Renal pelvis (tissue), 12 donors: ENCODE data around the gene FERMT1. TPM values are rescaled to one million over a fixed set of nuclear protein-coding genes. Genes with fewer than 3 reads are reported as not detected.

ENCODE experiments used
- DNase-seq: peaks from one replicate; pipeline ENCODE4 v3.0.0-alpha.2; 2013
- long read RNA-seq, 16 experiments: transcript quantifications; one replicate each; lab custom pipeline, GENCODE V29; 2026
- polyA plus RNA-seq, 3 donors: library from polyadenylated mRNA; unstranded; fragments of 120-200 nt; gene quantifications; one replicate each; pipeline ENCODE4 v1.2.1, GENCODE V29; 2013; ENCODE audit not compliant: insufficient read length in 3 of 3

Gene FERMT1
- polyA plus RNA-seq: 1 to 10 TPM; 3.6 to 6.0 (median 5.4) TPM
- long read RNA-seq, donor 1: 0 reads
- long read RNA-seq, donor 2, full-length matches to known transcripts: 1 of 1 reads
- long read RNA-seq, donor 2, partial matches to known transcripts: 0 of 1 reads
- long read RNA-seq, donor 2, other reads (novel, unspliced or antisense): 0 of 1 reads
- long read RNA-seq, donor 3: 0 reads
- long read RNA-seq, donor 4: 0 reads
- long read RNA-seq, donor 5, full-length matches to known transcripts: 1 of 1 reads
- long read RNA-seq, donor 5, partial matches to known transcripts: 0 of 1 reads
- long read RNA-seq, donor 5, other reads (novel, unspliced or antisense): 0 of 1 reads
- long read RNA-seq, donor 6, full-length matches to known transcripts: 1 of 1 reads
- long read RNA-seq, donor 6, partial matches to known transcripts: 0 of 1 reads
- long read RNA-seq, donor 6, other reads (novel, unspliced or antisense): 0 of 1 reads
- long read RNA-seq, donor 7, partial matches to known transcripts: 21 of 39 reads
- long read RNA-seq, donor 7, other reads (novel, unspliced or antisense): 18 of 39 reads
- long read RNA-seq, donor 8: 0 reads
- long read RNA-seq, donor 9: 0 reads
- long read RNA-seq, donor 10: 0 reads
- long read RNA-seq, donor 11: 0 reads
- long read RNA-seq, donor 12: 0 reads
- long read RNA-seq, donor 13: 0 reads
- long read RNA-seq, donor 14, full-length matches to known transcripts: 1 of 1 reads
- long read RNA-seq, donor 14, partial matches to known transcripts: 0 of 1 reads
- long read RNA-seq, donor 14, other reads (novel, unspliced or antisense): 0 of 1 reads
- long read RNA-seq, donor 15: 0 reads
- long read RNA-seq, donor 16: 0 reads

GRCh38 chr20:6122873-6123648, at the start of gene FERMT1:
TSS of gene FERMT1 (minus strand) at chr20:6123030. CDS start at chr20:6119554, 3,476 bp downstream.
- peak; percentile 52 for DNase-seq

GRCh38 chr20:6169251-6169650, 46.4 kb upstream of the FERMT1 start:
- no peak for DNase-seq

GRCh38 chr20:6168204-6168603, 45.4 kb upstream of the FERMT1 start:
- no peak for DNase-seq

GRCh38 chr20:6165346-6165745, 42.5 kb upstream of the FERMT1 start:
- DNase-seq: no peak

- DNase-seq: peak; percentile 60
These were observed 41.9 kb upstream of the FERMT1 start for GRCh38 chr20:6164421-6165341.

GRCh38 chr20:6160736-6161135, 37.9 kb upstream of the FERMT1 start:
- no peak for DNase-seq

- DNase-seq: no peak
These were observed 34.5 kb upstream of the FERMT1 start for GRCh38 chr20:6157345-6157744.

GRCh38 chr20:6152777-6153176, 29.9 kb upstream of the FERMT1 start:
- DNase-seq: no peak

- no peak for DNase-seq
These were observed 25.2 kb upstream of the FERMT1 start for GRCh38 chr20:6148073-6148472.

- peak; percentile 51 for DNase-seq
These were observed 19.6 kb upstream of the FERMT1 start for GRCh38 chr20:6142348-6142993.

GRCh38 chr20:6140947-6141346, 18.1 kb upstream of the FERMT1 start:
- DNase-seq: no peak

GRCh38 chr20:6135347-6135746, 12.5 kb upstream of the FERMT1 start:
- no peak for DNase-seq

GRCh38 chr20:6134592-6134991, 11.8 kb upstream of the FERMT1 start:
- DNase-seq: no peak

GRCh38 chr20:6130045-6130444, 7.2 kb upstream of the FERMT1 start:
- DNase-seq: no peak

- no peak for DNase-seq
These were observed 5.0 kb upstream of the FERMT1 start for GRCh38 chr20:6127825-6128224.

- no peak for DNase-seq
These were observed 4.0 kb upstream of the FERMT1 start for GRCh38 chr20:6126846-6127245.

- no peak for DNase-seq
These were observed 802 bp upstream of the FERMT1 start for GRCh38 chr20:6123649-6124014.

GRCh38 chr20:6122111-6122872, 538 bp downstream of the FERMT1 start:
- peak; percentile 29 for DNase-seq

GRCh38 chr20:6121504-6121903, 1.3 kb downstream of the FERMT1 start:
- DNase-seq: no peak

- no peak for DNase-seq
These were observed 2.3 kb downstream of the FERMT1 start for GRCh38 chr20:6120491-6120988.
